Endothelial cell of umbilical vein (primary cell): ENCODE data around the gene NTMT2. TPM values are rescaled to one million over a fixed set of nuclear protein-coding genes. Genes with fewer than 3 reads are reported as not detected.

Experiments used
- BruUV-seq: library from RNA; stranded (reverse); fragments of 400-500 nt; replicated peaks from 2 replicates; lab custom pipeline; 2021; lab: Mats Ljungman, UMichigan
- CTCF ChIA-PET: fragments of 300-600, 350-600 bp; sonication (Branson Sonifier 250); formaldehyde crosslinking; loops from one replicate; lab custom pipeline; 2021; ENCODE audit warnings: antibody characterized with exemption, inconsistent platforms; lab: Charles Lee
- POLR2A ChIA-PET: fragments of 300-600, 350-600 bp; sonication (Branson Sonifier 250); formaldehyde crosslinking; loops from one replicate; lab custom pipeline; 2021; ENCODE audit warnings: antibody characterized with exemption, inconsistent platforms; lab: Charles Lee
- DNase-seq: peaks from one replicate; pipeline ENCODE4 v3.0.0-alpha.2; 2011; ENCODE audit warnings: low read depth, low spot score
- FAIRE-seq: peaks from 2 replicates; lab custom pipeline; 2011; peaks lifted over from hg19 to GRCh38; lab: Jason Lieb, UNC
- H2AFZ ChIP-seq: 2 replicates; pipeline ENCODE4 v1.6.0; 2012; ENCODE audit warnings: low read depth, low read length, control low read depth, inconsistent platforms
- H3K27ac ChIP-seq: 2 replicates; pipeline ENCODE4 v1.5.1; 2011; ENCODE audit warnings: low read depth, mild to moderate bottlenecking, control low read depth, low read length, moderate library complexity; ENCODE audit not compliant: insufficient read depth
- H3K27me3 ChIP-seq, 2 experiments: 2 replicates each; pipeline versions ENCODE4 v1.6.0 to v1.6.1; 2011; ENCODE audit warnings: low read length in 2 of 2, mixed read lengths in 1 of 2; ENCODE audit not compliant: control insufficient read depth in 2 of 2, insufficient read depth in 2 of 2
- H3K36me3 ChIP-seq, 2 experiments: 2 replicates in 1 of 2; 3 replicates in 1 of 2; pipeline ENCODE4 v1.5.1; 2011; ENCODE audit warnings: low read length in 2 of 2, mild to moderate bottlenecking in 1 of 2, moderate library complexity in 1 of 2; ENCODE audit not compliant: control insufficient read depth in 2 of 2, insufficient read depth in 2 of 2; ENCODE audit errors: extremely low read depth in 1 of 2
- H3K4me1 ChIP-seq: 3 replicates; pipeline ENCODE4 v1.5.1; 2011; ENCODE audit warnings: mild to moderate bottlenecking, low read length; ENCODE audit not compliant: control insufficient read depth, insufficient read depth; ENCODE audit errors: extremely low read depth
- H3K4me2 ChIP-seq: 2 replicates; pipeline ENCODE4 v1.6.1; 2011; ENCODE audit warnings: low read length, control low read depth, mixed read lengths; ENCODE audit not compliant: insufficient read depth
- H3K4me3 ChIP-seq, 3 experiments: fragments of 200-600 bp in 1 of 3; sonication (generic), shearing (Covaris generic) in 1 of 3; replicated peaks in 1 of 3; 2 replicates each; pipeline ENCODE4 v1.5.1; 2011 to 2016; ENCODE audit warnings: control low read depth in 3 of 3, low read length in 3 of 3, mild to moderate bottlenecking in 2 of 3, inconsistent platforms in 1 of 3, low read depth in 1 of 3, moderate library complexity in 1 of 3; ENCODE audit not compliant: insufficient read depth in 1 of 3
- H3K79me2 ChIP-seq: 2 replicates; pipeline ENCODE4 v1.6.0; 2012; ENCODE audit warnings: low read length, inconsistent platforms; ENCODE audit not compliant: control insufficient read depth, insufficient read depth
- H3K9ac ChIP-seq: replicated peaks from 2 replicates; pipeline ENCODE3; 2011; ENCODE audit warnings: low read length, control low read depth; ENCODE audit not compliant: insufficient read depth; ENCODE audit errors: extremely low read depth
- H3K9me1 ChIP-seq: replicated peaks from 3 replicates; pipeline ENCODE4 v1.6.0; 2011; ENCODE audit warnings: mild to moderate bottlenecking, low read length; ENCODE audit not compliant: control insufficient read depth, insufficient read depth; ENCODE audit errors: extremely low read depth
- H3K9me3 ChIP-seq: replicated peaks from 2 replicates; pipeline ENCODE4 v1.5.1; 2012; ENCODE audit warnings: low read length, inconsistent platforms; ENCODE audit not compliant: control insufficient read depth, insufficient read depth
- H4K20me1 ChIP-seq: replicated peaks from 2 replicates; pipeline ENCODE3; 2011; ENCODE audit warnings: mild to moderate bottlenecking, low read length; ENCODE audit not compliant: control insufficient read depth, insufficient read depth; ENCODE audit errors: extremely low read depth
- CTCF ChIP-seq, 2 donors: IDR thresholded peaks; 1 replicate in 1 of 2; 2 replicates in 1 of 2; pipeline ENCODE4 v1.5.1; 2011; ENCODE audit warnings: low read length in 2 of 2, mild to moderate bottlenecking in 2 of 2, moderate library complexity in 2 of 2, control low read depth in 1 of 2, inconsistent platforms in 1 of 2, low read depth in 1 of 2; ENCODE audit not compliant: insufficient read depth in 1 of 2; ENCODE audit errors: extremely low read depth in 1 of 2
- EZH2 ChIP-seq: IDR thresholded peaks from 2 replicates; pipeline ENCODE4 v1.6.1; 2012; ENCODE audit warnings: borderline replicate concordance, low read depth, mild to moderate bottlenecking, moderate library complexity, low read length, inconsistent platforms; ENCODE audit not compliant: severe bottlenecking
- FOS ChIP-seq: IDR thresholded peaks from 2 replicates; pipeline ENCODE4 v1.6.1; 2011; ENCODE audit warnings: mild to moderate bottlenecking, low read length, moderate library complexity, borderline replicate concordance; ENCODE audit not compliant: insufficient read depth
- GATA2 ChIP-seq: IDR thresholded peaks from 2 replicates; pipeline ENCODE4 v1.7.0; 2011; ENCODE audit warnings: low read depth, mild to moderate bottlenecking, moderate library complexity, mixed read lengths, low read length; ENCODE audit not compliant: insufficient read length, insufficient read depth
- JUN ChIP-seq: IDR thresholded peaks from 2 replicates; pipeline ENCODE4 v1.6.1; 2011; ENCODE audit warnings: borderline replicate concordance, low read depth; ENCODE audit not compliant: insufficient read length, insufficient read depth
- MAX ChIP-seq: IDR thresholded peaks from 2 replicates; pipeline ENCODE4 v1.6.1; 2011; ENCODE audit not compliant: insufficient read depth, insufficient read length
- MYC ChIP-seq: IDR thresholded peaks from one replicate; pipeline ENCODE4 v1.6.1; 2011; ENCODE audit warnings: mild to moderate bottlenecking, low read depth, low read length
- POLR2A ChIP-seq: IDR thresholded peaks from 2 replicates; pipeline ENCODE4 v1.6.1; 2012; ENCODE audit warnings: low read depth, mild to moderate bottlenecking, control low read depth, low read length
- POLR2AphosphoS5 ChIP-seq: IDR thresholded peaks from 2 replicates; pipeline ENCODE4 v1.6.1; 2012; ENCODE audit warnings: low read depth, mild to moderate bottlenecking, control low read depth, low read length, moderate library complexity; ENCODE audit not compliant: insufficient read depth
- dilution Hi-C: fragments of 300-500 bp; cut with MboI; formaldehyde crosslinking; loops from one replicate; pipeline ENCODE4 v1.15.0; 2019; ENCODE audit warnings: low sequenced_read_pairs; ENCODE audit not compliant: extremely low pct_ligation_motif_present
- intact Hi-C: fragments of 100-400 bp; cut with micrococcal nuclease; formaldehyde crosslinking; loops from one replicate; pipeline ENCODE4 v1.10.0; 2022
- polyA plus RNA-seq, 4 experiments: library from polyadenylated mRNA; depleted of rRNA in 3 of 4; stranded (reverse) in 3 of 4; unstranded in 1 of 4; fragments of >200 nt; gene quantifications; 2 replicates each; pipeline versions ENCODE4 v1.2.1 to v1.2.3, GENCODE V29; 2011 to 2012; ENCODE audit warnings: missing spikeins in 1 of 4
- total RNA-seq: library from RNA; stranded (reverse); gene quantifications from 2 replicates; pipeline ENCODE4 v1.2.3, GENCODE V29; 2021

NTMT2 gene
- total and polyA plus RNA-seq, 2 donors (not counting 3 experiments of a cell fraction or from before 2014, with no cell fraction given): not detected

GRCh38 chr1:170125269-170125668 is 20.5 kb upstream of the NTMT2 start:
- Histone ChIP-seq H3K36me3 (no peaks in the 10 kb centered on the region), H3K4me3 (no peak overlapping the region), H3K9me3 (no peaks in the 10 kb centered on the region), H3K27ac (no peak overlapping the region), H3K4me2 (no peak overlapping the region), H3K79me2 (no peaks in the 10 kb centered on the region), H4K20me1 (no peaks in the 10 kb centered on the region), H2AFZ (no peak overlapping the region), H3K4me1 (no peaks in the 10 kb centered on the region), H3K9me1 (no peaks in the 10 kb centered on the region), H3K9ac (no peak overlapping the region), H3K27me3 (no peaks in the 10 kb centered on the region)
- CTCF ChIA-PET: no interaction called here
- dilution Hi-C loops: no loop called here
- intact Hi-C loops: no loop called here
- no peak for FAIRE-seq
- no TSS peak for BruUV-seq
- TF ChIP-seq EZH2: no peak
- TF ChIP-seq POLR2AphosphoS5: no peak
- TF ChIP-seq POLR2A: no peak
- no peak for TF ChIP-seq MYC
- TF ChIP-seq MAX: no peak
- TF ChIP-seq GATA2: no peak
- no peak for TF ChIP-seq JUN
- TF ChIP-seq FOS: no peak
- no peak for TF ChIP-seq CTCF (IDR thresholded peaks at IDR 0.05; ENCODE audit: extremely low read depth in 1 of 2, insufficient read depth in 1 of 2, low read depth in 1 of 2, low read length in 2 of 2)
- POLR2A ChIA-PET: no interaction called here
- DNase-seq: no peak
